Frontal cortex (tissue), 4 donors: ENCODE measurements around the gene ZNF100. TPM values are rescaled to one million over a fixed set of nuclear protein-coding genes. Genes with fewer than 3 reads are reported as not detected.
"Not testable (repeated sequence)": the region's sequence is repeated elsewhere in the genome, so short reads cannot be mapped to it uniquely, and the experiment has no call there.

Experiments
- DNase-seq, 2 donors: peaks; one replicate each; pipeline ENCODE4 v3.0.0; 2012; ENCODE audit warnings: low spot score in 2 of 2
- FAIRE-seq: peaks from 2 replicates; lab custom pipeline; 2012; peaks lifted over from hg19 to GRCh38; lab: Jason Lieb, UNC
- total RNA-seq: library from RNA; depleted of rRNA; stranded (reverse); fragments of >200 nt; gene quantifications from one replicate; pipeline ENCODE4 v1.2.3, GENCODE V29; 2014
- donor health status: control.
- donor health status: control.
- donor health status: control.

The ZNF100 gene
- 13.0 TPM for total RNA-seq

GRCh38 chr19:21767065-21767800 lies at the start of gene ZNF100:
TSS of gene ZNF100 (minus strand) at chr19:21767579. CDS start at chr19:21767429, 150 bp downstream.
- DNase-seq: peak; percentile 48 to 70
- FAIRE-seq: peak; percentile 42

- FAIRE-seq (no peak), DNase-seq (no peak)
These were observed 45.1 kb upstream of the ZNF100 start for GRCh38 chr19:21812448-21812847.

DNA sequence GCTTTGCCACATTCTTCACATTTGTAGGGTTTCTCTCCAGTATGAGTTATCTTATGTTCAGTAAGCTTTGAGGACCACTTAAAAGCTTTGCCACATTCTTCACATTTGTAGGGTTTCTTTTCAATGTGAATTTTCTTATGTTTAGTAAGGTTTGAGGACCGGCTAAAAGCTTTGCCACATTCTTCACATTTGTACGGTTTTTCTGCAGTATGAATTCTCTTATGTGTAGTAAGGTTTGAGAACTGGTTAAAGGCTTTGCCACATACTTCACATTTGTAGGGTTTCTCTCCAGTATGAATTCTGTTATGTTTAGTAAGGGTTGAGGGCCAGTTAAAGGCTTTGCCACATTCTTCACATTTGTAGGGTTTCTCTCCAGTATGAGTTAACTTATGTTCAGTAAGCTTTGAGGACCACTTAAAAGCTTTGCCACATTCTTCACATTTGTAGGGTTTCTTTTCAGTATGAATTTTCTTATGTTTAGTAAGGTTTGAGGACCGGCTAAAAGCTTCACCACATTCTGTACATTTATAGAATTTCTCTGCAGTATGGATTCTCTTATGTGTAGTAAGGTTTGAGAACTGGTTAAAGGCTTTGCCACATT lies 41.1 kb upstream of the ZNF100 start:
- FAIRE-seq, DNase-seq: not testable (repeated sequence)

- DNase-seq: no peak
- FAIRE-seq: no peak
These were observed 22.2 kb upstream of the ZNF100 start for GRCh38 chr19:21789466-21790085.

- FAIRE-seq (no peak), DNase-seq (no peak)
These were observed 19.6 kb upstream of the ZNF100 start for GRCh38 chr19:21786936-21787335.

DNA sequence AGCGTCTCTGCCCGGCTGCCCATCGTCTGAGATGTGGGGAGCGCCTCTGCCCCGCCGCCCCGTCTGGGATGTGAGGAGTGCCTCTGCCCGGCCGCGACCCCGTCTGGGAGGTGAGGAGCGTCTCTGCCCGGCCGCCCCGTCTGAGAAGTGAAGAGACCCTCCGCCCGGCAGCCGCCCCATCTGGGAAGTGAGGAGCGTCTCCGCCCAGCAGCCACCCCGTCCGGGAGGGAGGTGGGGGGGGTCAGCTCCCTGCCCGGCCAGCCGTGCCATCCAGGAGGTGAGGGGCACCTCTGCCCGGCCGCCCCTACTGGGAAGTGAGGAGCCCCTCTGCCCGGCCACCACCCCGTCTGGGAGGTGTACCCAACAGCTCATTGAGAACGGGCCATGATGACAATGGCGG lies 8.4 kb upstream of the ZNF100 start:
- not testable (repeated sequence) for DNase-seq, FAIRE-seq

GRCh38 chr19:21766705-21767064 lies 694 bp downstream of the ZNF100 start:
- FAIRE-seq, DNase-seq: not testable (repeated sequence)

- no peak for DNase-seq
These were observed 2.2 kb downstream of the ZNF100 start for GRCh38 chr19:21765151-21765550.

DNA sequence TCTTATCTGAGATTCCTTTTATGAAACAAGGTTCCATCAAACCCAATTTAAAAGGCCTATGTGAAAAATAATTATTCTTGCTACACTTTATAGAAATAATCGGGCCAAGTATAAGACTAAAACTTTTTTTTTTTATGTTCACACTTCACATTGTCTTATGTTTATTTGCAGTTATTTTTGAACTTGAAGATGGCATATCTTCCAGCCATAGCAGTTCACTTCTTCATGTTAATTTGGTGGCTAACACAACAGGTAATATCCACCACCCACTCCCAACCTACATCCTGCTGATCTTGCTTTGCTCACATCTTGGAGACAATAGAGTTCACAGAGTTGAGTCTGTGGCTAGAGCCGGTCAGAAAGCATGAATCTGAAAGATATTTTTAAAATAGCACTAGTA lies 5.8 kb downstream of the ZNF100 start:
- FAIRE-seq, DNase-seq: not testable (repeated sequence)

More at GRCh38 chr19:21765151-21765550, 2.2 kb downstream of the ZNF100 start:
- FAIRE-seq: no peak

DNA sequence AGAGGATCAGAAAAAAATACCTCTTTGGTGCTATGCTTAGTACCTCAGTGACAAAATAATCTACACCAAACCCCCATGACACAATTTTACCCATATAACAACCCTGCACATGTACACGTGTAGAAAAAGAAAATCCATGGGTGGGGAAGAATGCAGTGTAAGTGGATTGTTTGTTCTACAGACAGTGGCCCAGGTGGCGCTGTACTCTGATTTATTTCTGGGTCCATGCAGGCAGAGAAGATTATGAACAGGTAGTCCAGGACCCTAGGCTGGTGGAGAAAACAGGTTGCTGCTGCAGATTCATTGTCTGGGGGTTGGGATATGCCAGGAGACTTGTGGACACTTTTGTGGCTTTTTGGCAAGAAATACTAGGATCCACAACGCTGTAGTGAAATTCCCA lies 9.1 kb downstream of the ZNF100 start:
- DNase-seq (no peak), FAIRE-seq (no peak)

DNA sequence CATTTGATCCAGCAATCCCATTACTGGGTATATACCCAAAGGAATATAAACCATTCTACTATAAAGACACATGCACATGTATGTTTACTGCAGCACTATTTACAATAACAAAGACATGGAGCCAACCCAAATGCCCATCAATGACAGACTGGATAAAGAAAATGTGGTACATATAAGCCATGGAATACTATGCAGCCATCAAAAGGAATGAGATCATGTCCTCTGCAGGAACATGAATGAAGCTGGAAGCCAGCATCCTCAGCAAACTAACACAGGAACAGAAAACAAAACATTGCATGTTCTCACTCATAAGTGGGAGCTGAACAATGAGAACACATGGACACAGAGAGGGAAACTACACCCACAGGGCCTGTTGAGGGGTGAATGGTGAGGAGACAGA lies 11.8 kb downstream of the ZNF100 start:
- FAIRE-seq, DNase-seq: not testable (repeated sequence)

- DNase-seq (no peak), FAIRE-seq (no peak)
These were observed 16.0 kb downstream of the ZNF100 start for GRCh38 chr19:21751384-21751783.

GRCh38 chr19:21750586-21751128 lies 16.7 kb downstream of the ZNF100 start:
- FAIRE-seq: no peak
- no peak for DNase-seq

GRCh38 chr19:21749090-21749489 lies 18.3 kb downstream of the ZNF100 start:
- no peak for DNase-seq
- FAIRE-seq: no peak

GRCh38 chr19:21748088-21748487 lies 19.3 kb downstream of the ZNF100 start:
- DNase-seq (no peak), FAIRE-seq (no peak)

- no peak for FAIRE-seq
- DNase-seq: no peak
These were observed 26.8 kb downstream of the ZNF100 start for GRCh38 chr19:21740559-21740958.

DNA sequence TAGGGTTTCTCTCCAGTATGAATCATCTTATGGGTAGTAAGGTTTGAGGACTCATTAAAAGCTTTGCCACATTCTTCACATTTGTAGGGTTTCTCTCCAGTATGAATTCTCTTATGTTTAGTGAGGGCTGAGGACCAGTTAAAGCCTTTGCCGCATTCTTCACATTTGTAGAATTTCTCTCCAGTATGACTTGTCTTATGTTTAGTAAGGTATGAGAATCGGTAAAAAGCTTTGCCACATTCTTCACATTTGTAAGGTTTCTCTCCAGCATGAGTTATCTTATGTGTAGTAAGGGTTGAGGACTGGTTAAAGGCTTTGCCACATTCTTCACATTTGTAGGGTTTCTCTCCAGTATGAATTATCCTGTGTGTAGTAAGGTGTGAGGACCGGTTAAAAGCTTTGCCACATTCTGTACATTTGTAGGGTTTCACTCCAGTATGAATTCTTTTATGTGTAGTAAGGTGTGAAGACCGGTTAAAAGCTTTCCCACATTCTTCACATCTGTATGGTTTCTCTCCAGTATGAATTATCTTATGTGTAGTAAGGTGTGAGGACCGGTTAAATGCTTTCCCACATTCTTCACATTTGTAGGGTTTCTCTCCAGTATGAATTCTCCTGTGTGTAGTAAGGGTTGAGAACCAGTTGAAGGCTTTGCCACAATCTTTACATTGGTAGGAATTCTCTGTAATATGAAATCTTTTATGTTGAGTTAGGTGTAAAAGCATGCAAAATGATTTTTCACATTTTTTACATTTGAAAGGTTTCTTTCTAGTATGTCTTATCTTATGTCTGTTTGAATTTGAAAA lies 40.2 kb downstream of the ZNF100 start:
- DNase-seq, FAIRE-seq: not testable (repeated sequence)

DNA sequence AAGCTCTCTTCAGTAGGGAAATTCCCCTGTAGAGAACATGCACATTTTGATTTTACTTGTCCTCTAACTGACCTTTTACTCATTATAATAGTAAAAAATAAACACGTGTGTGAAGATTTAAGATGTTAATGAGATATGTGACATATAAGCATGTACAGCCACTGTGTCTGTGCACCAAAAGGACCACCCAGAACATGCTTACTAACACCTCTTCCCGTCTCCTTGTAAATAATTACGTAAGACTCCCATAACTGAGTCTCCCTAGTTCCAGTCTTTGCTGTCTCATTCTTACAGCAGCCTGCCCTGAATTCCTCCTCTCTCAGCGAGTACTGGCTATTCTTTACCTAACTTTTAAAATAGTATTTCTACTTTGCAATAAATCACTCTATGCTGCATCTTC lies 53.6 kb downstream of the ZNF100 start:
- DNase-seq: no peak

GRCh38 chr19:21709464-21709863 lies 57.9 kb downstream of the ZNF100 start:
- DNase-seq: no peak
- no peak for FAIRE-seq

More for the DNA sequence above, 53.6 kb downstream of the ZNF100 start:
- no peak for FAIRE-seq

DNA sequence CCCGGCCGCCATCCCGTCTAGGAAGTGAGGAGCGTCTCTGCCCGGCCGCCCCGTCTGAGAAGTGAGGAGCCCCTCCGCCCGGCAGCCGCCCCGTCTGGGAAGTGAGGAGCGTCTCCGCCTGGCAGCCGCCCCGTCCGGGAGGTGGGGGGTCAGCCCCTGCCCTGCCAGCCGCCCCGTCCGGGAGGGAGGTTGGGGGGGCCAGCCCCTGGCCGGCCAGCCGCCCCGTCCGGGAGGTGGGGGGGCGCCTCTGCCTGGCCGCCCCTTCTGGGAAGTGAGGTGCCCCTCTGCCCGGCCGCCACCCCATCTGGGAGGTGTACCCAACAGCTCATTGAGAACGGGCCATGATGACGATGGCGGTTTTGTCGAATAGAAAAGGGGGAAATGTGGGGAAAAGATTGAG lies 59.5 kb downstream of the ZNF100 start:
- DNase-seq, FAIRE-seq: not testable (repeated sequence)
